ENCODE results near the gene AQP5. TPM values are rescaled to one million over a fixed set of nuclear protein-coding genes. Genes with fewer than 3 reads are reported as not detected.

The AQP5 gene
- total RNA-seq, 4 donors from 2014 or later: 7.8 TPM; not detected in 3

GRCh38 chr12:49943625-49943960 is 18.1 kb upstream of the AQP5 start:
- H3K27ac ChIP-seq: no peak overlapping the region
- 100% methylated on average over 1 of the region's 1 CpG for WGBS, 2 donors (ENCODE audit: low coverage in 1 of 2)

GRCh38 chr12:49944046-49944445 is 17.6 kb upstream of the AQP5 start:
- Histone ChIP-seq H3K4me1 (peaks cover 0 to 11% (median 0%) of the 10 kb centered on the region in 3 donors), H3K27ac (no peak overlapping the region), H3K9me3 (no peaks in the 10 kb centered on the region), H3K27me3 (no peaks in the 10 kb centered on the region), H3K4me3 (no peak overlapping the region), H3K36me3 (no peaks in the 10 kb centered on the region)
- WGBS, 2 donors (ENCODE audit: low coverage in 1 of 2): 85 to 100% methylated on average over 1 to 4 of the region's 5 CpGs
- no peak for ATAC-seq
- no peak for TF ChIP-seq EP300 (IDR thresholded peaks at IDR 0.05)
- TF ChIP-seq, protein P1, sequence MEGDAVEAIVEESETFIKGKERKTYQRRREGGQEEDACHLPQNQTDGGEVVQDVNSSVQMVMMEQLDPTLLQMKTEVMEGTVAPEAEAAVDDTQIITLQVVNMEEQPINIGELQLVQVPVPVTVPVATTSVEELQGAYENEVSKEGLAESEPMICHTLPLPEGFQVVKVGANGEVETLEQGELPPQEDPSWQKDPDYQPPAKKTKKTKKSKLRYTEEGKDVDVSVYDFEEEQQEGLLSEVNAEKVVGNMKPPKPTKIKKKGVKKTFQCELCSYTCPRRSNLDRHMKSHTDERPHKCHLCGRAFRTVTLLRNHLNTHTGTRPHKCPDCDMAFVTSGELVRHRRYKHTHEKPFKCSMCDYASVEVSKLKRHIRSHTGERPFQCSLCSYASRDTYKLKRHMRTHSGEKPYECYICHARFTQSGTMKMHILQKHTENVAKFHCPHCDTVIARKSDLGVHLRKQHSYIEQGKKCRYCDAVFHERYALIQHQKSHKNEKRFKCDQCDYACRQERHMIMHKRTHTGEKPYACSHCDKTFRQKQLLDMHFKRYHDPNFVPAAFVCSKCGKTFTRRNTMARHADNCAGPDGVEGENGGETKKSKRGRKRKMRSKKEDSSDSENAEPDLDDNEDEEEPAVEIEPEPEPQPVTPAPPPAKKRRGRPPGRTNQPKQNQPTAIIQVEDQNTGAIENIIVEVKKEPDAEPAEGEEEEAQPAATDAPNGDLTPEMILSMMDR (IDR thresholded peaks at IDR 0.05): no peak
- no peak for TF ChIP-seq POLR2A (IDR thresholded peaks at IDR 0.05)
- TF ChIP-seq POLR2AphosphoS5 (IDR thresholded peaks at IDR 0.05): no peak

More at GRCh38 chr12:49943625-49943960, 18.1 kb upstream of the AQP5 start:
- H3K4me3 ChIP-seq: no peak overlapping the region
- H3K36me3 ChIP-seq: no peaks in the 10 kb centered on the region
- no peak for ATAC-seq
- peaks cover 0 to 11% (median 0%) of the 10 kb centered on the region in 3 donors for H3K4me1 ChIP-seq
- no peaks in the 10 kb centered on the region for H3K9me3 ChIP-seq
- TF ChIP-seq EP300 (IDR thresholded peaks at IDR 0.05): no peak
- TF ChIP-seq POLR2AphosphoS5 (IDR thresholded peaks at IDR 0.05): no peak
- TF ChIP-seq POLR2A (IDR thresholded peaks at IDR 0.05): no peak
- TF ChIP-seq, protein P1 (IDR thresholded peaks at IDR 0.05): no peak
- H3K27me3 ChIP-seq: no peaks in the 10 kb centered on the region

- no peak for ATAC-seq
- Histone ChIP-seq H3K9me3 (no peaks in the 10 kb centered on the region), H3K4me1 (peaks cover 0 to 11% (median 0%) of the 10 kb centered on the region in 3 donors), H3K36me3 (no peaks in the 10 kb centered on the region), H3K4me3 (no peak overlapping the region), H3K27me3 (no peaks in the 10 kb centered on the region), H3K27ac (peak overlapping the region in 1 of 4 donors; percentile 17)
- 83 to 100% methylated on average over 3 of the region's 3 CpGs for WGBS, 2 donors (ENCODE audit: low coverage in 1 of 2)
- TF ChIP-seq, protein P1 (IDR thresholded peaks at IDR 0.05): no peak
- TF ChIP-seq POLR2AphosphoS5 (IDR thresholded peaks at IDR 0.05): no peak
- no peak for TF ChIP-seq EP300 (IDR thresholded peaks at IDR 0.05)
- no peak for TF ChIP-seq POLR2A (IDR thresholded peaks at IDR 0.05)
Observed at GRCh38 chr12:49944718-49945117, 17.0 kb upstream of the AQP5 start.

GRCh38 chr12:49945394-49946080 is 16.1 kb upstream of the AQP5 start:
- peaks cover 0 to 11% (median 0%) of the 10 kb centered on the region in 3 donors for H3K4me1 ChIP-seq
- H3K4me3 ChIP-seq: peak overlapping the region in 1 of 2 donors; percentile 26

More at GRCh38 chr12:49945394-49946080, 16.1 kb upstream of the AQP5 start:
- Histone ChIP-seq H3K27me3 (peaks cover under 1% of the 10 kb centered on the region), H3K27ac (peak overlapping the region in 2 of 4 donors; percentile 52 to 53), H3K9me3 (no peaks in the 10 kb centered on the region), H3K36me3 (no peaks in the 10 kb centered on the region)
- 7 to 9% methylated on average over 8 to 22 of the region's 28 CpGs for WGBS, 2 donors (ENCODE audit: low coverage in 1 of 2)
- TF ChIP-seq POLR2A (IDR thresholded peaks at IDR 0.05) (no peak), POLR2AphosphoS5 (IDR thresholded peaks at IDR 0.05) (peak; percentile 42), EP300 (IDR thresholded peaks at IDR 0.05) (no peak)
- TF ChIP-seq, protein P1 (IDR thresholded peaks at IDR 0.05): peak in 3 of 4 experiments; percentile 68 to 88 (median 74)
- peak; percentile 97 for ATAC-seq

Data from gastroesophageal sphincter (tissue), 4 donors.